Fibroblast of the aortic adventitia (primary cell): Measurements from ENCODE around the gene SIM2. TPM values are rescaled to one million over a fixed set of nuclear protein-coding genes. Genes with fewer than 3 reads are reported as not detected.

Experiments used
- DNase-seq: peaks from one replicate; pipeline ENCODE4 v3.0.0-alpha.2; 2010; ENCODE audit warnings: low read depth
- H3K4me3 ChIP-seq: 2 replicates; pipeline ENCODE4 v1.5.1; 2011; ENCODE audit warnings: low read depth, mild to moderate bottlenecking, control low read depth, low read length, moderate library complexity
- total RNA-seq: library from RNA; depleted of rRNA; stranded (reverse); fragments of >200 nt; gene quantifications from 2 replicates; pipeline ENCODE4 v1.2.3, GENCODE V29; 2012; ENCODE audit warnings: low replicate concordance
- TF ChIP-seq, protein P1 (sequence below): IDR thresholded peaks from 2 replicates; pipeline ENCODE4 v1.5.1; 2011; ENCODE audit warnings: mild to moderate bottlenecking, low read length, control low read depth, inconsistent platforms; ENCODE audit not compliant: insufficient read depth

The SIM2 gene
- total RNA-seq, 1 donor = 0.18 TPM

DNA sequence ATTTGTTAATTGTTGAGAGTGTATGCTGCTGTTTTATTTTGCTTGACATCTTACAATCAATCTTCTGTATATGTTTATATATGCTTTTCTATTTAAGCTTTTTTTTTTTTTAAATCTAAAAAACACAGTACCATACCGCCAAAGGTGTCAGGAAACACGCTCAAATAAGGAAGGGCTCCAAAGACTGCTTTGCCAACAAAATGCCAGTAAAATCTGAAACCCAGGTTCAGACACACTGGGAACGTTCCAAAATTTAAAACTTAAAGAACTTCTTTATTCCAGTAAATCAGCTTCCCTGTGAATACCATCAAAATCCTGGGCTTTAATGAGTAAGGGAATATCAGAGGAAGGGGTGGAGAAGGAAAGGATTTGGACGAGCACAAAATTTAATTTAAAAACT lies 87.3 kb downstream of the SIM2 start:
- TF ChIP-seq, protein P1, sequence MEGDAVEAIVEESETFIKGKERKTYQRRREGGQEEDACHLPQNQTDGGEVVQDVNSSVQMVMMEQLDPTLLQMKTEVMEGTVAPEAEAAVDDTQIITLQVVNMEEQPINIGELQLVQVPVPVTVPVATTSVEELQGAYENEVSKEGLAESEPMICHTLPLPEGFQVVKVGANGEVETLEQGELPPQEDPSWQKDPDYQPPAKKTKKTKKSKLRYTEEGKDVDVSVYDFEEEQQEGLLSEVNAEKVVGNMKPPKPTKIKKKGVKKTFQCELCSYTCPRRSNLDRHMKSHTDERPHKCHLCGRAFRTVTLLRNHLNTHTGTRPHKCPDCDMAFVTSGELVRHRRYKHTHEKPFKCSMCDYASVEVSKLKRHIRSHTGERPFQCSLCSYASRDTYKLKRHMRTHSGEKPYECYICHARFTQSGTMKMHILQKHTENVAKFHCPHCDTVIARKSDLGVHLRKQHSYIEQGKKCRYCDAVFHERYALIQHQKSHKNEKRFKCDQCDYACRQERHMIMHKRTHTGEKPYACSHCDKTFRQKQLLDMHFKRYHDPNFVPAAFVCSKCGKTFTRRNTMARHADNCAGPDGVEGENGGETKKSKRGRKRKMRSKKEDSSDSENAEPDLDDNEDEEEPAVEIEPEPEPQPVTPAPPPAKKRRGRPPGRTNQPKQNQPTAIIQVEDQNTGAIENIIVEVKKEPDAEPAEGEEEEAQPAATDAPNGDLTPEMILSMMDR = no peak
- DNase-seq = no peak
- no peak overlapping the region for H3K4me3 ChIP-seq

DNA sequence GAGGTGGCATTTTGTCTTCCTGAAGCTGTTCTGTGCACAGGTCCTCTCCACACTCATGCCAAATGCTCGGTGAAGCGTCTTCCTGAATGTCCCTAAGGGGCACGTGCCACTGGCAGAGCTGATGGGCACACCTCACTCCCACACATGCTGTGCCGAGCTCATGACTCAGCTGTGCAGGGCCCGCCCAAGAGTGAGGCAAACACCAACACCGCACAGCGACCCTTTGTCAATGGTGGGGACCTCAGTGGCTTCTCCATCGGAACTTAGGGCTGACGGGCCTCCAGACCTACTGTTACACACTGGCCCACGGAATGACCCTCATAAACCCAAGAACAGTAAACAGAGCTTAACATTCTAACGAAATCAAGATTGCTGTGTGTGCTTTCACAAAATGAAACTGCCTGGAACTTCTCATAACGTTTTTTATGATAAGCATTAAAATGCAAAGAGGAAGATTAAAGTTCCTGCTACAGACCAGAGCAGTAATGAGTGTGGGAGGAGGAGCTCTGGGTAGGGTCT lies 89.3 kb downstream of the SIM2 start:
- no peak overlapping the region for H3K4me3 ChIP-seq
- TF ChIP-seq, protein P1 = no peak
- no peak for DNase-seq

DNA sequence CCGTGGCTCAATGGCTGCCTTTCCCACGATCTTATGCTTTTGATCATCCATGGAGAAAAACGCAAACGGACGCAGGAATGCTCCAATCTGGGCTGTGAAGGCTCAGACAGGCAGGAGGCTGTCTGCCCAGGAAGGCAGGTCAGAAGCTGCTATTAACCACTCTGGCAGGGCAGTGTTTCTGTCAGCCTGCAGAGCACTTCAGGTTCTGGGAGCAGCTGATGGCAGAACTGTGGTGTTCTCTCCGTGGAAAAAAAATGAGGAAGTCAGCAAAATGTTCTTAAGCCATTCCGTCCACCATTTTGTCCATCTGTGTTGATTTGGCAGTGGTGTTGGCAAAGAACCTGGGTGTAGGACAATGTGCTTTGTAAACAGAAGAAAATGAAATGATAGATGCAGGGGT lies 91.7 kb downstream of the SIM2 start:
- H3K4me3 ChIP-seq = no peak overlapping the region
- TF ChIP-seq, protein P1 = no peak
- no peak for DNase-seq

DNA sequence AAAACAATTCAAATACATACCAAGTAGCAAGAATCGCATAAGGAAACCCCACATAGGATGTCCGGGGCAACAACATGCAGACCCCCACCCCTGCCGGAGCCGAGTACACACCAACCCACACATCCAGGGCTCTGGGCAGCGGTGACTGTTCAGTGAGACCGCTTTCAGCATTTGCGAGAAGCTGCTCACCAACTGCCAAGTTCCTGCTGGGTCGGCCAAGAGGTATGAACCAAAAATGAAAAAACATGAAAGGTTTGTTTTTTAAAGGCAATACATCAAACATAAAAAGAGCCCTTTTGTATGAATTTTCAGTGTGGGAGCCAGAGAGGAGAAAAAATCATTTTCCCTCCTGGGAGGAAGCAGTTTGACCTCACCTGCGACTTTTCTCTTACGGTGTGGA lies 92.3 kb downstream of the SIM2 start:
- DNase-seq = no peak
- H3K4me3 ChIP-seq = no peak overlapping the region
- TF ChIP-seq, protein P1 = no peak

DNA sequence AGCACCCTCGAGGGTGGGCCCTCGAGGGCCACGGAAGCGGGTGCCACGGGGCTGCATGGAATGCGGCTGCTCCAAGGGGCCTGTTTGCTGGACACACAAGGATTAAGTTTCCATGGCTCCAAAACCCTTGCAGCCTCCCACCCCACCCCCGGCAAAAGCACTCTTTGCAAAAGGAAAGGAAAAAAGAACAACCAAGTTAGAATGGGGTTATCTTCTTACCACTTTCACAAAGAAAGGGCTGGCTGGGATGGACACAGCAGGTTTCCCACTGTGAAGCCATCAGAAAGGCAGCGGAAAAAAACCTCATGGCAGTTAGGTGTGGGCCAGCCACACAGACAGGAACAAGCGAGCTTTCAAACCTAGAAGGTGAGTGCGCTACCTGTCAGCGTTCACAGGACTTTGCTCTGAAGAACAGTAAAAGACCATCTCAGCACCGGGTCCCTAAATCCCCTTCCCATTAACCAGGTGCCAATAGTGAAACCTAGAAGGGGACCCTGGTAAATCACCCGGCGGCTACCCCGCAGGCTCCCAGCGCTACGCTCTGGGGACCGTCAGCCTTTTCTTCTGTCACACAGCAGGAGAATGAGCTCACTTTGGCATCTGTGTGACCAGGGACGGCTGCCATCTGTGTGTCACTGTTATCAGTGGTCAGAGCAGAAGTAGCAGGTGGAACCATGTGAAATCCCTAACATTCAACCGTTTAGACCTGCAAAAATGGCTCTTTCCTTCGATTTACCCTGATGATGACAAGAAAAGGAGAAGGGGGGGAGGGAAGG lies 93.0 kb downstream of the SIM2 start:
- TF ChIP-seq, protein P1 = no peak
- DNase-seq = no peak
- H3K4me3 ChIP-seq = no peak overlapping the region

DNA sequence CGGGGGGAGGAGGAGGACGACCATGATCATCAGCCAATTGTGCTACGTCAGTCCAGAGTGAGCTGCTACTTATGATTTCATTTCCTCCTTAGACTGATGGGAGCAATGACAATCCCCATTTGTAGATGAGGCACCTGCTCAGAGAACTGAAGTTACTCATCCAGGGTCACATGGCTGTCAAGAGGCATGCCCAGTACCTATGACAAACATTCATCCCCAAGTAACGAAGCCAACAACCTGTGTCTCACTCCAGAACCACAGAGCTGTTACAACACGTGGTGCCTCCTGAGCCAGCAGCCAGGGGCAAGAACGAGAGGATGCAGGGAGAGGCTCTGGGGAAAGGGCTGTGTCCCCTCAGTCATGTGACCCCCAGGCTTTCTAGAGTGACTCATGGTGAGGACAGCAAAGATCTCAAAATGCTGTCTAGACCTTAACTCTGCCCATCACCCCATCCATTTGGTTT lies 93.6 kb downstream of the SIM2 start:
- DNase-seq = no peak
- no peak overlapping the region for H3K4me3 ChIP-seq
- TF ChIP-seq, protein P1 = no peak

DNA sequence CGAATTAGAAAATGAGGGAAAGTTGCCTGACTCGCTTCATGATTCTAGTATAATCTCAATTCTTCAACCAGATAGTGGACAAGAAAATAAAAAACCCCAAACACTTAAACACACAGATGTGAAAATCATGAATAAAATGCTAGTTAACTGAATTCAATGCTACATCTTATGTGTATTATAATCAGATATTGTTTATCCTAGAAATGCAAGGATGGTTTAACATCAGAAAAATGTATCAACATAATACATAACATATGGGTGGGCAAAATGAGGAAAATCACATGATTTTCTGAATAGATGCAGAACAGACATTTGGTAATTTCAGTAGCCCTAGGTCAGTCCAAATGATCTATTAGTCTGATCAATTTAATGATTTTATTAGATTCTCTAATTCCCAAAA lies 97.2 kb downstream of the SIM2 start:
- DNase-seq = no peak
- no peak overlapping the region for H3K4me3 ChIP-seq
- TF ChIP-seq, protein P1 = no peak
